Measurements from ENCODE around the gene SMIM24. TPM values are rescaled to one million over a fixed set of nuclear protein-coding genes. Genes with fewer than 3 reads are reported as not detected.

Gene SMIM24
- total and polyA plus RNA-seq, 7 donors = 0.10 to 0.53 (median 0.49) TPM; not detected in 4

- intact Hi-C loops (cut with DNase I) = no loop called here
- H3K27me3 ChIP-seq (ENCODE audit: insufficient read depth in 3 of 3, low read length in 2 of 3) = peaks cover 0 to 37% (median 16%) of the 10 kb centered on the region in 3 donors
- no peak for DNase-seq
These were observed 1.7 kb downstream of the SMIM24 start for GRCh38 chr19:3478409-3479176.

GRCh38 chr19:3477951-3478350, 2.4 kb downstream of the SMIM24 start:
- no peaks in the 10 kb centered on the region for H3K9me3 ChIP-seq
- no peak overlapping the region for H3K4me3 ChIP-seq
- no peaks in the 10 kb centered on the region for H3K4me1 ChIP-seq
- no peak for TF ChIP-seq CTCF (IDR thresholded peaks at IDR 0.05)
- 65 to 85% (median 82%) methylated on average over 2 of the region's 2 CpGs for WGBS, 3 donors
- no peak for DNase-seq
- peaks cover 0 to 31% (median 14%) of the 10 kb centered on the region in 3 donors for H3K27me3 ChIP-seq (ENCODE audit: insufficient read depth in 3 of 3, low read length in 2 of 3)
- no peaks in the 10 kb centered on the region for H3K36me3 ChIP-seq (ENCODE audit: insufficient read depth in 1 of 2, low read depth in 1 of 2)
- intact Hi-C loops (cut with DNase I) = no loop called here
- no peak for ATAC-seq
- H3K27ac ChIP-seq = no peak overlapping the region

More at GRCh38 chr19:3478409-3479176, 1.7 kb downstream of the SMIM24 start:
- H3K4me1 ChIP-seq = no peaks in the 10 kb centered on the region
- TF ChIP-seq CTCF (IDR thresholded peaks at IDR 0.05) = no peak
- no peak overlapping the region for H3K4me3 ChIP-seq
- H3K9me3 ChIP-seq = no peaks in the 10 kb centered on the region
- H3K36me3 ChIP-seq (ENCODE audit: insufficient read depth in 1 of 2, low read depth in 1 of 2) = no peaks in the 10 kb centered on the region
- H3K27ac ChIP-seq = no peak overlapping the region
- ATAC-seq = no peak
- 17 to 25% (median 19%) methylated on average over 27 of the region's 27 CpGs for WGBS, 3 donors

GRCh38 chr19:3477506-3477905, 2.8 kb downstream of the SMIM24 start:
- ATAC-seq (no peak), DNase-seq (no peak)
- Histone ChIP-seq H3K27ac (no peak overlapping the region), H3K36me3 (ENCODE audit: insufficient read depth in 1 of 2, low read depth in 1 of 2) (no peaks in the 10 kb centered on the region), H3K27me3 (ENCODE audit: insufficient read depth in 3 of 3, low read length in 2 of 3) (peaks cover 0 to 27% (median 11%) of the 10 kb centered on the region in 3 donors), H3K4me1 (no peaks in the 10 kb centered on the region), H3K4me3 (no peak overlapping the region), H3K9me3 (no peaks in the 10 kb centered on the region)
- TF ChIP-seq CTCF (IDR thresholded peaks at IDR 0.05) = no peak
- intact Hi-C loops (cut with DNase I) = no loop called here

GRCh38 chr19:3476830-3477229, 3.5 kb downstream of the SMIM24 start:
- 54 to 88% (median 78%) methylated on average over 2 of the region's 2 CpGs for WGBS, 3 donors
- Histone ChIP-seq H3K27ac (no peak overlapping the region), H3K4me1 (no peaks in the 10 kb centered on the region), H3K36me3 (ENCODE audit: insufficient read depth in 1 of 2, low read depth in 1 of 2) (no peaks in the 10 kb centered on the region), H3K4me3 (no peak overlapping the region), H3K27me3 (ENCODE audit: insufficient read depth in 3 of 3, low read length in 2 of 3) (peaks cover 0 to 20% (median 8%) of the 10 kb centered on the region in 3 donors), H3K9me3 (no peaks in the 10 kb centered on the region)
- TF ChIP-seq CTCF (IDR thresholded peaks at IDR 0.05) = no peak
- no peak for ATAC-seq
- DNase-seq = no peak
- intact Hi-C loops (cut with DNase I) = no loop called here

GRCh38 chr19:3475449-3475848, 4.9 kb downstream of the SMIM24 start:
- DNase-seq (no peak), ATAC-seq (no peak)
- no peaks in the 10 kb centered on the region for H3K36me3 ChIP-seq (ENCODE audit: insufficient read depth in 1 of 2, low read depth in 1 of 2)
- H3K4me1 ChIP-seq = no peaks in the 10 kb centered on the region
- H3K27ac ChIP-seq = no peak overlapping the region
- WGBS, 3 donors = 74 to 83% (median 81%) methylated on average over 4 of the region's 4 CpGs
- intact Hi-C loops (cut with DNase I) = no loop called here
- H3K27me3 ChIP-seq (ENCODE audit: insufficient read depth in 3 of 3, low read length in 2 of 3) = peaks cover 0 to 6% (median 4%) of the 10 kb centered on the region in 3 donors
- H3K9me3 ChIP-seq = no peaks in the 10 kb centered on the region
- TF ChIP-seq CTCF (IDR thresholded peaks at IDR 0.05) = no peak
- H3K4me3 ChIP-seq = no peak overlapping the region
